Muscle layer of colon (tissue), 2 donors: ENCODE data around the gene CFAP92.

Source experiments
- H3K27ac ChIP-seq: one replicate; pipeline ENCODE4 v1.7.0; 2013; ENCODE audit warnings: low read depth, mild to moderate bottlenecking, low read length, moderate library complexity
- H3K27me3 ChIP-seq, 2 donors: one replicate each; pipeline ENCODE4 v1.7.0; 2013; ENCODE audit warnings: low read length in 2 of 2, mild to moderate bottlenecking in 2 of 2; ENCODE audit not compliant: insufficient read depth in 2 of 2, control insufficient read depth in 1 of 2
- H3K36me3 ChIP-seq: one replicate; pipeline ENCODE4 v1.7.0; 2013; ENCODE audit warnings: mild to moderate bottlenecking, low read length; ENCODE audit not compliant: insufficient read depth
- H3K4me1 ChIP-seq: one replicate; pipeline ENCODE4 v1.7.0; 2013; ENCODE audit warnings: mild to moderate bottlenecking, low read length; ENCODE audit not compliant: insufficient read depth
- H3K4me3 ChIP-seq, 2 donors: one replicate each; pipeline ENCODE4 v1.7.0; 2013; ENCODE audit warnings: low read length in 2 of 2, low read depth in 1 of 2, mild to moderate bottlenecking in 1 of 2, moderate library complexity in 1 of 2
- H3K9ac ChIP-seq: one replicate; pipeline ENCODE4 v1.7.0; 2013; ENCODE audit warnings: low read length
- H3K9me3 ChIP-seq: one replicate; pipeline ENCODE4 v1.7.0; 2013; ENCODE audit warnings: mild to moderate bottlenecking, low read length
- donor health status: abdominal sarcoma.
- donor health status: Adenocarcinoma of cecum.

The CFAP92 gene

DNA sequence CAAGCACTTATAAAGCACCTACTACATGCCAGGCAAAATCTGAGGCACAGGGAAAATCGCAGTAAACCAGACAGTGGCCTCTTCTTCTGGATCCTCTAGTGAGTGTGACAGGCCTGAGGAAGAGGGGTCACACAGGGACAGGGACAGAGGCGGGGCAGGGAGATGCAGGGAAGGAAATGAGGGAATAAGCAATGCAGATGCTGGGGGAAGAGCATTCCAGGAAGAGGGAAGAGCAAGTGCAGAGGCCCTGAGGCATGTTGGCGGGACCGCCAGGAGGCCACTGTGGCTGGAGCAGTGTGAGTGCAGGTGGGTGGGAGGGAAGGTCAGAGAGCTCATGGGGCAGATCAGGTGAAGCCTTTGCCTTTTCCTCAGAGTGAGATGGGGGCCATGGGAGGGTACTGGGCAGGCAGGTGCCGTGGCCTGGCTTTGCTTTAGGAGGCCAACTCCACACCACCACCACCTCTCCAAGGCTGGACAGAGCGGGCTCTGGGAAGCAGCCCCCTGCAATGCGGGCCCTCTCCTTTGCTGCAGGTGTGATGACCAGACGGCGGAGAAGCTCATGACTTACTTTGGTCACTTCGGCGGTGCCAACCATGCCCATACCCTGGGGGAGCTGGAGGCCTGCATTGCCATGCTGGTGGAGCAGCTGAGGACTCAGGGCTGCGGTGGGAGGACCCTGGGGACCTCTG is 39.9 kb upstream of the CFAP92 start:
- Histone ChIP-seq H3K9me3 (no peaks in the 10 kb centered on the region), H3K4me1 (peaks cover 9% of the 10 kb centered on the region), H3K4me3 (no peak overlapping the region), H3K27me3 (no peaks in the 10 kb centered on the region), H3K9ac (no peak overlapping the region), H3K36me3 (no peaks in the 10 kb centered on the region), H3K27ac (peak overlapping the region; percentile 28)

DNA sequence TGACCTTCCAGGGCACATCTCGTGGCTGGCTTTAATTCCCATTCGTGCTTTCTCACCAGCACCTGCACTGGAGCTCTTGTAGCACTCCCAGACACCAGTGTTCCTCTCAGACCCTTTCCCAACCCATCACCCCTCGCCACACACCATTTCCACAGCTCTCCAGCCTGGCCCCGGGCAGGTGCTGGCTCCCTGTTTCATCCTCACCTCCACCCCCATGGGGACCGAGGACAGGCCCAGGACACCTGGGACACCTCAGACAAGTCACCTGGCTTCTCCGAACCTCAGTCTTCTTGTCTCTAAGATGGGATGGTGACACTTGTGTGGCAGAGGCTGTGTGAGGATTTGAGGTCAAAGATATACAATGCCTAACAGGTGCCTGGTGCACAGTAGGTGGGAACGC is 39.3 kb upstream of the CFAP92 start:
- Histone ChIP-seq H3K27ac (no peak overlapping the region), H3K9me3 (no peaks in the 10 kb centered on the region), H3K4me3 (no peak overlapping the region), H3K9ac (no peak overlapping the region), H3K4me1 (peaks cover 9% of the 10 kb centered on the region), H3K27me3 (no peaks in the 10 kb centered on the region), H3K36me3 (no peaks in the 10 kb centered on the region)

GRCh38 chr3:129032716-129033115 is 38.8 kb upstream of the CFAP92 start:
- no peak overlapping the region for H3K27ac ChIP-seq
- H3K4me3 ChIP-seq = no peak overlapping the region
- peaks cover 9% of the 10 kb centered on the region for H3K4me1 ChIP-seq
- no peaks in the 10 kb centered on the region for H3K27me3 ChIP-seq
- no peak overlapping the region for H3K9ac ChIP-seq
- no peaks in the 10 kb centered on the region for H3K9me3 ChIP-seq
- H3K36me3 ChIP-seq = no peaks in the 10 kb centered on the region

DNA sequence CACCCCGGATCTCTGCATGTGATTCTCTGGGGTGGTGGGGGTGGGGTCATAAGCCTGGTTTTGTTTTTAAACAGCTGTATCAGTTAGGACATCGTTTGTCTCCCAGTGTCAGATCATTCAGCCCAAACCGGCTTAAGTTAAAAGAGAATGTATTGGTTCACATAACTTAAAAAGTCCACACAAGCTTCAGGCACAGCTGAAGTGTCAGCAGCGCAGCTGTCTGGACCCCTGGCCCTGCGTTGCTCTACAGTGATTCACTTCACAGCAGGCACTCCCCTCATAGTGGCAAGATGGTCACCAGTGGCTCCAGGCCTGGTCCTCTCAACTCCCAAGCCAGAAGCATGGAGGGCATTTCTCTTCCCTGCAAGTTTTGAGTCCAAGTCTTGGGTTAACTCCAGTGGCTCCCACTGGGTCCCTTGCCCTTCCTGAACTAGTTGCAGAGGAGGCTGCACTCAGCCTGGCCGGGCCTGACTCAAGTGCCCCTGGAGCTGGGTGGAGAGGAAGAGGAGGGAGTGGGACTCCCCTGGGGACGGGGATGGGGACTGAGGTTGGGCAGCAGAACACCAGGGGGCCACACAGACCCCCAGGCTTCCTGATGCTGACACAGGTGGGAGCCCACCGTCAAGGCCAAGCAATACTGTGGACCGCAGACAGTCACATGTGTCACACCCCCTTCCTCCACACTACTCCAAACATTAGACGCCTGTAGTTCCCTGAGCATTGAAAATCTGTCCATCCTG is 37.8 kb upstream of the CFAP92 start:
- Histone ChIP-seq H3K36me3 (no peaks in the 10 kb centered on the region), H3K27ac (no peak overlapping the region)

DNA sequence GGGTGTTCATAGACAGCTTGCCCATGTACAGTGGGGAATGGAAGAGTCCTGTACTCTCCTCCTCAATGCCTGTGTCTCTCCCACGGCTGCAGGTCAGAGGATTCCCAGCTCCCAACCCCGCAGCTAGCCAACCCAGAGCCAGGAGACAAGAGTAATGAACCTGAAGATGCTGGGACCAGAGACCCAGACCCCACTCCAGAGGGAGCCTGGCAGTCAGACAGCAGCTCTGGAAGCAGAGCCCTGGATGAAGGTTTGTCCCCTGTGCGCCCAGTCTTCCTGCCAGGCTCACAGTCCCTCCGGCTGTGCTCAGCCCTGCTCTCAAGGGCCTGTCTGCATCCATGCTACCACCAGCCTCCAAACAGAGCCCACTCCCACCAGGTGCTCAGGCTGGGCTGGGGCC is 36.7 kb upstream of the CFAP92 start:
- H3K27ac ChIP-seq = no peak overlapping the region
- no peak overlapping the region for H3K4me3 ChIP-seq
- no peaks in the 10 kb centered on the region for H3K27me3 ChIP-seq
- H3K9me3 ChIP-seq = no peaks in the 10 kb centered on the region
- H3K4me1 ChIP-seq = peaks cover 18% of the 10 kb centered on the region
- H3K36me3 ChIP-seq = no peaks in the 10 kb centered on the region
- H3K9ac ChIP-seq = no peak overlapping the region

More for the DNA sequence above, 37.8 kb upstream of the CFAP92 start:
- H3K9me3 ChIP-seq = no peaks in the 10 kb centered on the region
- H3K27me3 ChIP-seq = no peaks in the 10 kb centered on the region
- peaks cover 18% of the 10 kb centered on the region for H3K4me1 ChIP-seq
- no peak overlapping the region for H3K9ac ChIP-seq
- H3K4me3 ChIP-seq = no peak overlapping the region

- H3K27ac ChIP-seq = no peak overlapping the region
- H3K9ac ChIP-seq = no peak overlapping the region
- peaks cover 25% of the 10 kb centered on the region for H3K4me1 ChIP-seq
- no peaks in the 10 kb centered on the region for H3K36me3 ChIP-seq
- H3K9me3 ChIP-seq = no peaks in the 10 kb centered on the region
- no peaks in the 10 kb centered on the region for H3K27me3 ChIP-seq
- no peak overlapping the region for H3K4me3 ChIP-seq
Observed at GRCh38 chr3:129028866-129029265, 35.0 kb upstream of the CFAP92 start.

GRCh38 chr3:129027544-129027880 is 33.6 kb upstream of the CFAP92 start:
- H3K9ac ChIP-seq = no peak overlapping the region
- no peak overlapping the region for H3K27ac ChIP-seq
- peaks cover 25% of the 10 kb centered on the region for H3K4me1 ChIP-seq
- H3K4me3 ChIP-seq = peak overlapping the region; percentile 33 to 44
- H3K9me3 ChIP-seq = no peaks in the 10 kb centered on the region
- no peaks in the 10 kb centered on the region for H3K27me3 ChIP-seq
- no peaks in the 10 kb centered on the region for H3K36me3 ChIP-seq

- Histone ChIP-seq H3K9me3 (no peaks in the 10 kb centered on the region), H3K27me3 (no peaks in the 10 kb centered on the region), H3K27ac (peak overlapping the region; percentile 4), H3K36me3 (no peaks in the 10 kb centered on the region), H3K4me1 (peaks cover 25% of the 10 kb centered on the region), H3K9ac (no peak overlapping the region), H3K4me3 (peak overlapping the region; percentile 33 to 44)
Observed at GRCh38 chr3:129026728-129027543, 33.1 kb upstream of the CFAP92 start.

DNA sequence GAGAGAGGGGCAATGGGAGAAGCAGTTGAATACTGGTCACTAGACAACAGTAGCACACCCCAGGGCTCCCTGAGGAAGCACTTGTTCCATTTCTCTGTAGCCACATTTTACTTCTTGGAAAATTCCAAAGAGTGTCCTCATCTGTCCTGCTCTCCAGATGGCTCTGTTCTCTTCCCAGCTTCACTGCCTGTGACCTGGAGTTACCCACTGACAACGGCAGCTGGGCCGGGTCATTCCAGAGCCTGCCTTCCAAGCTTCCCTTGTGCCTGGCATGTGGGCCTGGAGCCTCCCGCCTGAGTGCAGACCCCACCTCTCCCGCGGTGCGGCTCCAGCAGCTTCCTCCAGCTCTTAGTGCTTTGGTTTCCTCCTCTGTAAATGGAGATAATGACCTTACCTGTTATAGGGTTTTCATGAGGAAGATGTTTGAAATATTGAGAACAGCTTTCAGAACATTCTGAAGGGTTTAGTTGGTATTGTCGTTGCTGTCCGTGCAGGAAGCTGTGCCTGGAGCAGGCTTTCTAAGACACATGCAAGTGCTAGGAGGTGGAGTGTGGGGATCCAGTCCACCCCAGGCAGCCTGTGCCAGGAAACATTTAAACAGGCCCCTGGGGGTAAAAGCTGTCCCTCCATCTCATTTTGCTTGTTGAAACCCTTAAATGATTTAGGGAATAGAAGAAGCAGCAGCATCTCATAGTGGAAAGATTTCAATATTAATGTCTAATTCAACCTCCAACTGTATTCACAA is 32.0 kb upstream of the CFAP92 start:
- no peaks in the 10 kb centered on the region for H3K9me3 ChIP-seq
- H3K36me3 ChIP-seq = no peaks in the 10 kb centered on the region
- H3K4me1 ChIP-seq = peaks cover 25% of the 10 kb centered on the region
- no peak overlapping the region for H3K9ac ChIP-seq
- no peak overlapping the region for H3K4me3 ChIP-seq
- H3K27me3 ChIP-seq = no peaks in the 10 kb centered on the region
- H3K27ac ChIP-seq = peak overlapping the region; percentile 4

- Histone ChIP-seq H3K9me3 (no peaks in the 10 kb centered on the region), H3K4me3 (no peak overlapping the region), H3K36me3 (no peaks in the 10 kb centered on the region), H3K27me3 (no peaks in the 10 kb centered on the region), H3K4me1 (peaks cover 25% of the 10 kb centered on the region), H3K9ac (no peak overlapping the region), H3K27ac (no peak overlapping the region)
Observed at GRCh38 chr3:129025108-129025507, 31.2 kb upstream of the CFAP92 start.

DNA sequence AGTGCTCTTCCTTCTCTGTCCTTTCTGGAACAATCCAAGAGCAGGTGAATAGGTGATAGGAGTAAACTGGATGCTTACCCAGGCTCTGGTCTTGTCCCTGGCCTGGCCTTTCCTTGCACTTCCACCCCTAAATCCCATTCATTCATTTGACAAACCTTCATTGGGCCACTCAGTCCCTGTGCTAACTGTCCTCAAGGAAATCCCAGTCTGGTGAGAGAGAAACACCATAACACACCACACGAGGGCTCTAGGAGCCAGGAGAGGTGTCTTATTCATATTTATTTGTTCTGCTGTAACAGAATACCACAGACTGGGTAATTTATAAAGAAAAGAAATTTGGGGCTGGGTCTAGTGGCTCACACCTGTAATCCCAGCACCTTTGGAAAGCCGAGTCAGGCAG is 30.0 kb upstream of the CFAP92 start:
- H3K9ac ChIP-seq = no peak overlapping the region
- H3K27ac ChIP-seq = no peak overlapping the region
- H3K36me3 ChIP-seq = no peaks in the 10 kb centered on the region
- H3K9me3 ChIP-seq = no peaks in the 10 kb centered on the region
- H3K4me1 ChIP-seq = peaks cover 25% of the 10 kb centered on the region
- no peak overlapping the region for H3K4me3 ChIP-seq
- no peaks in the 10 kb centered on the region for H3K27me3 ChIP-seq
